ENCODE measurements around the gene RPL19. TPM values are rescaled to one million over a fixed set of nuclear protein-coding genes. Genes with fewer than 3 reads are reported as not detected.

The RPL19 gene
- total and polyA plus RNA-seq, 5 donors = 1,060 to 1,781 (median 1,116) TPM

DNA sequence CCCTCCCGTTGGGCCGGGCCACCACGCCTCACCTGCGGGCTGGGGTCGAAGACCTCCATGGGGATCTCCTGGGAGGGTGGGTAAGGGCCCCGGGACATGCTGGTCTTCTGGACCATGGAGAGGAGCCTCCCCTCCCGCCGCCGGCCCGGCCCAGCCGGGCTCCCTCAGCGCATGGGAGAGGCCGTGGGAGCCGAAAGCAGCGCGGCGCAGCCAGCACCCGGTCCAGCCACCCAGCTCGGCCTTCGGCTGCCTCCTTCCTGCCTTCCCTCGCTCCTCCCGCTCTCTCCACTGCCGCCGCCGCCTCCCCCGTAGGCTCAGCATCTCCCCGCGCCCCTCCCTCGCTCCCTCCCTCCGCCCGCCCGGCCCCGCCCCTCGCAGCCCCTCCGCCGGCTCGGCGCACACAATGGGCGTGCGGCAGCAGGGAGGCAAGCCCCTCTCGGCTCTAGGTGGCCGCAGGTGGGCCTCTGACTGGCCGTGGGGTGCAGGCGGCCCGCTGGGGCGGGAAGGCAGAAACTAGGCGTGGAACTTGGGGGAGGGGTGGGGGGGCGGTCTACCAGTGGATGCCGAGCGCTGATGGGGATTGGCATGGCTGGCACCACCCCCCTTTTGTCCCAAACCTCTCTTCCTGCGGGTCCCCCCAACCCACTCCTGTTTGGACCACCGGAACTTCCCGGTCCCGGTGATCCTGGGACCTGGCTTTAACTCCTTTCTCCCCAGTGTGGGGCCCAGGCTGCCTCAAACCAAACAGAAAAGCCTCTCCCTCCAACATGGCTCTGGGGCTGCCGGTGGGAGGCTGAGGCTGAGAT lies 2.5 kb upstream of the RPL19 start, which contains the start of gene CACNB1:
Gene CACNB1 (minus strand): TSS at position 290 of the 806 bp plus-strand sequence. CDS start 174 bp downstream, at position 116.
- DNase-seq (peak; percentile 84 to 92 (median 90)), ATAC-seq (peak; percentile 74 to 79)
- H3K4me3 ChIP-seq (ENCODE audit: low read length) = peak within 1 kb of the TSS; percentile 66
- no peaks in the 10 kb centered on the region for H3K9me3 ChIP-seq (ENCODE audit: control insufficient read depth, low read length)
- no peaks in the 10 kb centered on the region for H3K27me3 ChIP-seq (ENCODE audit: control insufficient read depth, insufficient read depth)
- intact Hi-C loops (cut with DNase I) = no loop called here
- H3K4me1 ChIP-seq (ENCODE audit: control insufficient read depth, insufficient read depth, low read length) = peaks cover 3% of the 10 kb centered on the region
- 1% methylated on average over 55 of the region's 55 CpGs for WGBS
- H3K27ac ChIP-seq (ENCODE audit: low read length) = peak within 1 kb of the TSS; percentile 40

DNA sequence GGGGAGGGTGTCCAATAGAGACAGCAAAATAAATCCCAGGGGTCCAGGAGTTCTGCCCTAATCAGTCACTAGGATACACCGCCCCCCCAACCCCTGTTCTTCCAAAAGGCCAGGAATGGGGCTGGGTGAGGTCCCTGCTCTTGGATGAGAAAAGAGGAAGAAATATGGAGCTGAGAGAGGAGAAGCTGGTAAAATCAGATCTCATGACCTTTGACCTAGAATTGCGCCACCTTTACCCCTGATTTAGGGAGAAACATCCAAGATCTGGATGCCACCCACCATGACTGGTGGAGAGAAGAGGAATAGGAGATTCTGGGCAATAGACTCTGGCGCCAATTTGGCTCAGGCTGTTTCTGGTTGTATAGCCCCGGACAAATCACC lies 1.9 kb upstream of the RPL19 start:
- intact Hi-C loops (cut with DNase I) = no loop called here
- H3K4me1 ChIP-seq (ENCODE audit: control insufficient read depth, insufficient read depth, low read length) = peaks cover 3% of the 10 kb centered on the region
- H3K9me3 ChIP-seq (ENCODE audit: control insufficient read depth, low read length) = no peaks in the 10 kb centered on the region
- no peaks in the 10 kb centered on the region for H3K27me3 ChIP-seq (ENCODE audit: control insufficient read depth, insufficient read depth)
- no peak for ATAC-seq
- 78% methylated on average over 4 of the region's 4 CpGs for WGBS
- no peak overlapping the region for H3K4me3 ChIP-seq (ENCODE audit: low read length)
- DNase-seq = peak in 1 of 3 donors; percentile 62
- no peak overlapping the region for H3K27ac ChIP-seq (ENCODE audit: low read length)

- DNase-seq (peak; percentile 91 to 95 (median 92)), ATAC-seq (peak; percentile 78 to 80)
- WGBS = under 1% methylated on average over 10 of the region's 10 CpGs
- intact Hi-C loops (cut with DNase I) = loop anchor here in 1 of 4 donors (10.0 kb wide), 1 partner anchor 55 kb away; no protein-coding TSS in a partner anchor
- peaks cover 3% of the 10 kb centered on the region for H3K4me1 ChIP-seq (ENCODE audit: control insufficient read depth, insufficient read depth, low read length)
- no peaks in the 10 kb centered on the region for H3K9me3 ChIP-seq (ENCODE audit: control insufficient read depth, low read length)
- peak overlapping the region; percentile 96 for H3K4me3 ChIP-seq (ENCODE audit: low read length)
- H3K27ac ChIP-seq (ENCODE audit: low read length) = peak overlapping the region; percentile 66
- H3K27me3 ChIP-seq (ENCODE audit: control insufficient read depth, insufficient read depth) = no peaks in the 10 kb centered on the region
Measured at GRCh38 chr17:39199820-39200069, 338 bp upstream of the RPL19 start.

- WGBS = 44% methylated on average over 11 of the region's 11 CpGs
- DNase-seq (no peak), ATAC-seq (no peak)
- H3K9me3 ChIP-seq (ENCODE audit: control insufficient read depth, low read length) = no peaks in the 10 kb centered on the region
- peak overlapping the region; percentile 96 for H3K4me3 ChIP-seq (ENCODE audit: low read length)
- intact Hi-C loops (cut with DNase I) = loop anchor here in 1 of 4 donors (10.0 kb wide), 1 partner anchor 54 kb away; no protein-coding TSS in a partner anchor
- H3K4me1 ChIP-seq (ENCODE audit: control insufficient read depth, insufficient read depth, low read length) = peaks cover 3% of the 10 kb centered on the region
- H3K27ac ChIP-seq (ENCODE audit: low read length) = no peak overlapping the region
- no peaks in the 10 kb centered on the region for H3K27me3 ChIP-seq (ENCODE audit: control insufficient read depth, insufficient read depth)
Measured at GRCh38 chr17:39200957-39201510, 951 bp downstream of the RPL19 start.

- Histone ChIP-seq H3K4me1 (ENCODE audit: control insufficient read depth, insufficient read depth, low read length) (peaks cover 4% of the 10 kb centered on the region), H3K9me3 (ENCODE audit: control insufficient read depth, low read length) (no peaks in the 10 kb centered on the region), H3K27me3 (ENCODE audit: control insufficient read depth, insufficient read depth) (no peaks in the 10 kb centered on the region), H3K4me3 (ENCODE audit: low read length) (no peak overlapping the region), H3K27ac (ENCODE audit: low read length) (no peak overlapping the region)
- ATAC-seq (no peak), DNase-seq (no peak)
- 83% methylated on average over 8 of the region's 8 CpGs for WGBS
- intact Hi-C loops (cut with DNase I) = loop anchor here in 1 of 4 donors (10.0 kb wide), 1 partner anchor 51 kb away; no protein-coding TSS in a partner anchor
Measured at GRCh38 chr17:39204245-39204644, 4.2 kb downstream of the RPL19 start.

DNA sequence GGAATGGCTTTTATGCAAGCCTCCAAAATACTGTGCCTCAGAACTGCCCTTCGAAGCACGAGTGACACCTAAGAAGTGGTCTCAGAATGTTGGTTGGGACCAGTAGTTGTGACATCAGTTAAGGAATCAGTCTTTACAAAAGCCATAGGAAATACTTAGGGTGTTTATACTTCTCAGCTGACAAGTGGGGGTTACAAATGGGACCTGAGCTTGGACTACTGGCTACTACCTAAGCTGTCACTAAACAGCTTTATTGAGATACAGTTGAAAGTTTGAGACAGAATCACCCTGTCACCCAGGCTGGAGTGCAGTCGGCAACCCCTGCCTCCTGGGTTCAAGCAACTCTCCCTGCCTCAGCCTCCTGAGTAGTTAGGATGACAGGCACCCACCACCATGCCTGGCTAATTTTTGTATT lies 5.0 kb downstream of the RPL19 start:
- H3K9me3 ChIP-seq (ENCODE audit: control insufficient read depth, low read length) = no peaks in the 10 kb centered on the region
- intact Hi-C loops (cut with DNase I) = loop anchor here in 2 of 4 donors (5.0 to 10.0 kb wide), 2 partner anchors 37 to 50 kb away; no protein-coding TSS in a partner anchor
- no peak overlapping the region for H3K27ac ChIP-seq (ENCODE audit: low read length)
- ATAC-seq (no peak), DNase-seq (no peak)
- no peak overlapping the region for H3K4me3 ChIP-seq (ENCODE audit: low read length)
- H3K4me1 ChIP-seq (ENCODE audit: control insufficient read depth, insufficient read depth, low read length) = peaks cover 7% of the 10 kb centered on the region
- 80% methylated on average over 3 of the region's 3 CpGs for WGBS
- no peaks in the 10 kb centered on the region for H3K27me3 ChIP-seq (ENCODE audit: control insufficient read depth, insufficient read depth)

- Histone ChIP-seq H3K27me3 (ENCODE audit: control insufficient read depth, insufficient read depth) (no peaks in the 10 kb centered on the region), H3K4me3 (ENCODE audit: low read length) (no peak overlapping the region), H3K4me1 (ENCODE audit: control insufficient read depth, insufficient read depth, low read length) (peaks cover 4% of the 10 kb centered on the region), H3K27ac (ENCODE audit: low read length) (no peak overlapping the region), H3K9me3 (ENCODE audit: control insufficient read depth, low read length) (no peaks in the 10 kb centered on the region)
- intact Hi-C loops (cut with DNase I) = loop anchor here in 2 of 4 donors (5.0 to 10.0 kb wide), 2 partner anchors 34 to 47 kb away; no protein-coding TSS in a partner anchor
- no peak for ATAC-seq
- 65% methylated on average over 7 of the region's 7 CpGs for WGBS
- no peak for DNase-seq
Measured at GRCh38 chr17:39208136-39208535, 8.1 kb downstream of the RPL19 start.

DNA sequence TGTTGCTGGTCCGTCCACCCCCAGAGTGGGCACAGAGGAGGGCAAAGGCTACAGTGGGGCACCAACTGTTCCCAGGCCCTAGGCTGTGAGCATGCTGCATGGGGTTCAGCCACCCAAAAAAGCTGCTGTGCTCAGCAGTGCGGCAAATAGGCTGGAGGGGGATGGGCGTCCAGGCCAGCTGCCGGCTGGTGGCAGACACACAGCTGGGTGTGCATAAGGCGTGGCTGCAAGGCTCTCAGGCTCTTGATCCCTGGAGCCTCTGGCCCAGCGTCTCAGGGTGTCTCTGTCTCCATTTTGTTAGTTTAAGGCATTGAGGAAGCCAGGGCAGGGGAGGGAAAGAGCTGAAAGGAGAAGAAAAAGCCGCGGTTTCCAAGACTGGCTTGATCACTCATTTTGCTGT lies 8.8 kb downstream of the RPL19 start:
- ATAC-seq (no peak), DNase-seq (peak in 1 of 3 donors; percentile 58)
- Histone ChIP-seq H3K27ac (ENCODE audit: low read length) (no peak overlapping the region), H3K4me1 (ENCODE audit: control insufficient read depth, insufficient read depth, low read length) (peaks cover 4% of the 10 kb centered on the region), H3K9me3 (ENCODE audit: control insufficient read depth, low read length) (no peaks in the 10 kb centered on the region), H3K27me3 (ENCODE audit: control insufficient read depth, insufficient read depth) (no peaks in the 10 kb centered on the region), H3K4me3 (ENCODE audit: low read length) (no peak overlapping the region)
- intact Hi-C loops (cut with DNase I) = loop anchor here in 2 of 4 donors (5.0 to 10.0 kb wide), 2 partner anchors 33 to 46 kb away; no protein-coding TSS in a partner anchor
- 64% methylated on average over 8 of the region's 8 CpGs for WGBS

DNA sequence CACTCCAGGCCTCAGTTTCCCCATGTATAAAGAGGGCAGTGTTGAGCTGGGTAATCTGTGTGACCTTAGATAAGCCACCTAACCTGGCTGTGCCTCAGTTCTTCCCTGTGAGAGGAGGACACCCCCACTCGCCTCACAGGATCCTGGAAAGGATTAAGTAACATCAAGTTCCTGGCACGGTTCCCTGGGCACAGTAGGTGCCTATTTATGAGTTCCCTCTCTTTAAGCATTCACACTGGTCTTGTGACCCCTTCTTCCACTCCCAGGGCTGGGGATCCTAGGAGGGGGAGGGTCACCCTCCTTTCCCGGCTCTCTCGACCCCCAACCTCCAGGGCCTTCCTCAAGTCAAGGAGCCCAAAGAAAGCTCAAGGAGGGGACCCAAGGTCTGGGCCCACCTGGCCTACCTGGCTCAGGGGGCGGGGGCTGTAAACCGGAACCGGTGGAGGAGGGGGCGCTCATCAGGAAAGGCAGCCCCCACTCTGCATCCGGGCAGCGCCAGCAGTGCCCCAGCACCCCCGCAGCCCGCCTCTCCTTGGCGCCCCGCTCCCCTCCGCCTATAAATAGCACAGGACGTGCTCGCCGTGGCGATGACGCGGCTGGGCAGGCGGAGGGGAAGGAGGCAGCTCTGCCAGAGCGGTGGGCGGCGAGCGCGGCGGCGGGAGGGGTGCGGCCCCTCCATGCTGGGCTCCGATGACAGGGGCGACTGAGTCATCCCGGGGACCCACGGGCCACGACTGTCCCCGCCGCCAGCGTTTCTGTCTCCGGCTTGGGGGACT lies 9.4 kb downstream of the RPL19 start:
- Histone ChIP-seq H3K9me3 (ENCODE audit: control insufficient read depth, low read length) (no peaks in the 10 kb centered on the region), H3K27me3 (ENCODE audit: control insufficient read depth, insufficient read depth) (no peaks in the 10 kb centered on the region), H3K4me1 (ENCODE audit: control insufficient read depth, insufficient read depth, low read length) (peaks cover 4% of the 10 kb centered on the region), H3K27ac (ENCODE audit: low read length) (peak overlapping the region; percentile 32), H3K4me3 (ENCODE audit: low read length) (peak overlapping the region; percentile 6)
- DNase-seq = peak; percentile 83 to 88 (median 87)
- peak; percentile 58 to 78 for ATAC-seq
- intact Hi-C loops (cut with DNase I) = loop anchor here in 2 of 4 donors (5.0 to 10.0 kb wide), 2 partner anchors 33 to 45 kb away; no protein-coding TSS in a partner anchor
- 1% methylated on average over 39 of the region's 39 CpGs for WGBS

DNA sequence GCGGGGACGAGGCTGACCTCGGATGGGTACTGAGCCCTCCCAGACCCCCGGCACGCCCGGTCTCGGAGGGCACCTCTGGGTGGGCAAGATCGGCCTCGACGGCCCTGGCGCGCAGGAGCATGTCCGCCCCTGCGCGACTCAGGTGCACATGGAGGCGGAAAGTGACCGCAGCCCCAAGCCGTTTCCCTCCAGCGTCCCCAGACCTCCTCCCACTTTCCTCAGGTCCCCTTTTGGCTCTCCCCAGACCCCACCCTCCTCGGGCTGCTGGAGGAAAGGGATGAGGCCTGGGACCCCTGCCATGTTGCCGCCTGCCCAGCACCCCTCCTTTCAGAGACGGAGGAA lies 10.0 kb downstream of the RPL19 start:
- DNase-seq (no peak), ATAC-seq (no peak)
- Histone ChIP-seq H3K27ac (ENCODE audit: low read length) (no peak overlapping the region), H3K4me3 (ENCODE audit: low read length) (peak overlapping the region; percentile 6), H3K9me3 (ENCODE audit: control insufficient read depth, low read length) (no peaks in the 10 kb centered on the region), H3K4me1 (ENCODE audit: control insufficient read depth, insufficient read depth, low read length) (peaks cover 4% of the 10 kb centered on the region), H3K27me3 (ENCODE audit: control insufficient read depth, insufficient read depth) (no peaks in the 10 kb centered on the region)
- intact Hi-C loops (cut with DNase I) = no loop called here
- WGBS = 7% methylated on average over 22 of the region's 22 CpGs

Data from right cardiac atrium (tissue), 5 donors.